Activated T-helper 17 cell treated with anti-CD3 and anti-CD28 coated beads, Interleukin-2, amount 50 U/mL, for 72 hours (primary cell): Measurements from ENCODE around the gene CRB3. TPM values are rescaled to one million over a fixed set of nuclear protein-coding genes. Genes with fewer than 3 reads are reported as not detected.

Experiments used
- ATAC-seq: fragments of 150-1000 bp; cut with Tn5 transposase; replicated peaks from 2 replicates; pipeline ENCODE4 v1.10.0; 2021; ENCODE audit warnings: mild to moderate bottlenecking, moderate library complexity
- H3K27ac Mint-ChIP-seq: one replicate; pipeline ENCODE4 v1.8.0; 2022; ENCODE audit warnings: mixed read lengths
- H3K27me3 Mint-ChIP-seq: one replicate; pipeline ENCODE4 v1.8.0; 2022; ENCODE audit warnings: mixed read lengths
- H3K36me3 Mint-ChIP-seq: one replicate; pipeline ENCODE4 v1.8.0; 2022; ENCODE audit warnings: low read depth, mild to moderate bottlenecking, mixed read lengths
- H3K4me1 Mint-ChIP-seq: one replicate; pipeline ENCODE4 v1.8.0; 2022; ENCODE audit warnings: mixed read lengths
- H3K4me3 Mint-ChIP-seq: one replicate; pipeline ENCODE4 v1.8.0; 2022; ENCODE audit warnings: mild to moderate bottlenecking, mixed read lengths
- H3K9me3 Mint-ChIP-seq: one replicate; pipeline ENCODE4 v1.8.0; 2022; ENCODE audit warnings: mixed read lengths
- total RNA-seq, 2 donors: library from RNA; stranded (reverse); gene quantifications; one replicate each; pipeline ENCODE4 v1.2.3, GENCODE V29; 2022

Gene CRB3
- total RNA-seq, 2 donors from 2014 or later, result 2.2 TPM; not detected in 1

GRCh38 chr19:6470173-6470572 lies 6.1 kb downstream of the CRB3 start:
- no peaks in the 10 kb centered on the region for H3K27me3 Mint-ChIP-seq
- no peaks in the 10 kb centered on the region for H3K9me3 Mint-ChIP-seq
- no peak overlapping the region for H3K27ac Mint-ChIP-seq
- ATAC-seq, result no peak
- H3K4me3 Mint-ChIP-seq, result no peak overlapping the region
- peaks cover 63% of the 10 kb centered on the region for H3K36me3 Mint-ChIP-seq
- H3K4me1 Mint-ChIP-seq, result no peaks in the 10 kb centered on the region

GRCh38 chr19:6471076-6471475 lies 7.0 kb downstream of the CRB3 start:
- Mint-ChIP-seq H3K27me3 (no peaks in the 10 kb centered on the region), H3K27ac (no peak overlapping the region), H3K36me3 (peaks cover 67% of the 10 kb centered on the region), H3K4me3 (no peak overlapping the region), H3K4me1 (no peaks in the 10 kb centered on the region), H3K9me3 (no peaks in the 10 kb centered on the region)
- ATAC-seq, result no peak

GRCh38 chr19:6472713-6473112 lies 8.6 kb downstream of the CRB3 start:
- ATAC-seq, result no peak
- Mint-ChIP-seq H3K4me3 (no peak overlapping the region), H3K4me1 (no peaks in the 10 kb centered on the region), H3K9me3 (no peaks in the 10 kb centered on the region), H3K27ac (no peak overlapping the region), H3K27me3 (no peaks in the 10 kb centered on the region), H3K36me3 (peaks cover 71% of the 10 kb centered on the region)

- Mint-ChIP-seq H3K36me3 (peaks cover 62% of the 10 kb centered on the region), H3K4me3 (no peak overlapping the region), H3K27me3 (no peaks in the 10 kb centered on the region), H3K27ac (no peak overlapping the region), H3K9me3 (no peaks in the 10 kb centered on the region), H3K4me1 (no peaks in the 10 kb centered on the region)
- no peak for ATAC-seq
Observed at GRCh38 chr19:6473647-6474046, 9.6 kb downstream of the CRB3 start.

- Mint-ChIP-seq H3K27ac (no peak overlapping the region), H3K4me3 (no peak overlapping the region), H3K9me3 (no peaks in the 10 kb centered on the region), H3K27me3 (no peaks in the 10 kb centered on the region), H3K4me1 (peaks cover 8% of the 10 kb centered on the region), H3K36me3 (peaks cover 45% of the 10 kb centered on the region)
- ATAC-seq, result no peak
Observed at GRCh38 chr19:6475321-6476108, 11.4 kb downstream of the CRB3 start.

- H3K4me1 Mint-ChIP-seq, result peaks cover 10% of the 10 kb centered on the region
- H3K4me3 Mint-ChIP-seq, result no peak overlapping the region
- H3K27me3 Mint-ChIP-seq, result no peaks in the 10 kb centered on the region
- peaks cover 39% of the 10 kb centered on the region for H3K36me3 Mint-ChIP-seq
- peak; percentile 91 for ATAC-seq
- H3K27ac Mint-ChIP-seq, result no peak overlapping the region
- no peaks in the 10 kb centered on the region for H3K9me3 Mint-ChIP-seq
Observed at GRCh38 chr19:6476155-6476895, 12.3 kb downstream of the CRB3 start.

- Mint-ChIP-seq H3K9me3 (no peaks in the 10 kb centered on the region), H3K4me3 (no peak overlapping the region), H3K27ac (no peak overlapping the region), H3K36me3 (peaks cover 39% of the 10 kb centered on the region), H3K27me3 (no peaks in the 10 kb centered on the region), H3K4me1 (peaks cover 13% of the 10 kb centered on the region)
- ATAC-seq, result no peak
Observed at GRCh38 chr19:6476896-6477431, 12.9 kb downstream of the CRB3 start.

- ATAC-seq, result no peak
- H3K4me1 Mint-ChIP-seq, result peaks cover 17% of the 10 kb centered on the region
- no peak overlapping the region for H3K27ac Mint-ChIP-seq
- H3K4me3 Mint-ChIP-seq, result no peak overlapping the region
- no peaks in the 10 kb centered on the region for H3K9me3 Mint-ChIP-seq
- H3K36me3 Mint-ChIP-seq, result peaks cover 23% of the 10 kb centered on the region
- no peaks in the 10 kb centered on the region for H3K27me3 Mint-ChIP-seq
Observed at GRCh38 chr19:6478815-6479214, 14.7 kb downstream of the CRB3 start.

GRCh38 chr19:6479836-6480398 lies 15.8 kb downstream of the CRB3 start:
- peak overlapping the region; percentile 89 for H3K27ac Mint-ChIP-seq
- H3K36me3 Mint-ChIP-seq, result peaks cover 16% of the 10 kb centered on the region
- H3K9me3 Mint-ChIP-seq, result no peaks in the 10 kb centered on the region
- H3K4me1 Mint-ChIP-seq, result peaks cover 17% of the 10 kb centered on the region
- ATAC-seq, result no peak
- H3K4me3 Mint-ChIP-seq, result peak overlapping the region; percentile 80
- no peaks in the 10 kb centered on the region for H3K27me3 Mint-ChIP-seq

GRCh38 chr19:6480848-6481415 lies 16.9 kb downstream of the CRB3 start:
- H3K27ac Mint-ChIP-seq, result peak overlapping the region; percentile 89
- no peaks in the 10 kb centered on the region for H3K9me3 Mint-ChIP-seq
- H3K4me3 Mint-ChIP-seq, result peak overlapping the region; percentile 80
- peak; percentile 35 for ATAC-seq
- H3K4me1 Mint-ChIP-seq, result peaks cover 17% of the 10 kb centered on the region
- peaks cover 15% of the 10 kb centered on the region for H3K36me3 Mint-ChIP-seq
- no peaks in the 10 kb centered on the region for H3K27me3 Mint-ChIP-seq

GRCh38 chr19:6481541-6482342 lies 17.7 kb downstream of the CRB3 start, which contains the start of gene DENND1C:
Gene DENND1C (minus strand): TSS chr19:6481787. CDS start chr19:6481695, 92 bp downstream.
- ATAC-seq, result peak; percentile 90
- Mint-ChIP-seq H3K4me3 (peak within 1 kb of the TSS; percentile 80), H3K36me3 (peaks cover 8% of the 10 kb centered on the region), H3K9me3 (no peaks in the 10 kb centered on the region), H3K27me3 (no peaks in the 10 kb centered on the region), H3K27ac (peak within 1 kb of the TSS; percentile 89), H3K4me1 (peaks cover 17% of the 10 kb centered on the region)

- Mint-ChIP-seq H3K27me3 (no peaks in the 10 kb centered on the region), H3K27ac (peak overlapping the region; percentile 89), H3K4me3 (peak overlapping the region; percentile 80), H3K4me1 (peaks cover 17% of the 10 kb centered on the region), H3K36me3 (peaks cover 4% of the 10 kb centered on the region), H3K9me3 (no peaks in the 10 kb centered on the region)
- peak; percentile 20 for ATAC-seq
Observed at GRCh38 chr19:6482343-6482686, 18.2 kb downstream of the CRB3 start.

- ATAC-seq, result no peak
- Mint-ChIP-seq H3K36me3 (peaks cover 4% of the 10 kb centered on the region), H3K4me1 (peaks cover 17% of the 10 kb centered on the region), H3K27me3 (no peaks in the 10 kb centered on the region), H3K27ac (no peak overlapping the region), H3K9me3 (no peaks in the 10 kb centered on the region), H3K4me3 (no peak overlapping the region)
Observed at GRCh38 chr19:6483235-6483634, 19.2 kb downstream of the CRB3 start.

- peaks cover 18% of the 10 kb centered on the region for H3K4me1 Mint-ChIP-seq
- no peak for ATAC-seq
- H3K27me3 Mint-ChIP-seq, result no peaks in the 10 kb centered on the region
- peaks cover 4% of the 10 kb centered on the region for H3K36me3 Mint-ChIP-seq
- H3K27ac Mint-ChIP-seq, result no peak overlapping the region
- no peak overlapping the region for H3K4me3 Mint-ChIP-seq
- no peaks in the 10 kb centered on the region for H3K9me3 Mint-ChIP-seq
Observed at GRCh38 chr19:6484230-6484629, 20.2 kb downstream of the CRB3 start.
